Upper lobe of left lung (tissue), 6 donors: ENCODE measurements around the gene ABL1. TPM values are rescaled to one million over a fixed set of nuclear protein-coding genes. Genes with fewer than 3 reads are reported as not detected.
A peak's percentile ranks its signal among the peaks of the same experiment; 100 is the strongest.

Source experiments
- ATAC-seq, 2 donors: fragments of 200-7000 bp; cut with Tn5 transposase; one replicate each; pipeline ENCODE4 v1.9.1; 2022; ENCODE audit warnings: mild to moderate bottlenecking in 2 of 2, moderate library complexity in 2 of 2; ENCODE audit not compliant: low FRiP score in 2 of 2
- DNase-seq, 2 donors: peaks; one replicate each; pipeline ENCODE4 v3.0.0-alpha.2; 2019 to 2020
- H3K27ac ChIP-seq, 4 donors: fragments of 200-600 bp; sonication (generic); one replicate each; pipeline ENCODE4 v1.5.1; 2016 to 2019
- H3K27me3 ChIP-seq, 4 donors: fragments of 200-600 bp; sonication (generic); one replicate each; pipeline ENCODE4 v1.5.1; 2017 to 2019
- H3K36me3 ChIP-seq, 4 donors: fragments of 200-600 bp; sonication (generic); one replicate each; pipeline ENCODE4 v1.5.1; 2016 to 2019
- H3K4me1 ChIP-seq, 4 donors: fragments of 200-600 bp; sonication (generic); one replicate each; pipeline ENCODE4 v1.5.1; 2018 to 2019
- H3K4me3 ChIP-seq, 4 donors: fragments of 200-600 bp; sonication (generic); one replicate each; pipeline ENCODE4 v1.5.1; 2017 to 2019; ENCODE audit warnings: mild to moderate bottlenecking in 2 of 4, moderate library complexity in 1 of 4
- H3K9me3 ChIP-seq, 4 donors: fragments of 200-600 bp; sonication (generic); one replicate each; pipeline ENCODE4 v1.5.1; 2018 to 2019
- EP300 ChIP-seq, 4 donors: sonication (generic); formaldehyde crosslinking; IDR thresholded peaks; one replicate each; pipeline ENCODE4 v1.5.1; 2017; ENCODE audit warnings: antibody characterized with exemption in 4 of 4, control low read depth in 2 of 4
- POLR2A ChIP-seq, 4 donors: fragments of 450-650 bp; IDR thresholded peaks; one replicate each; pipeline ENCODE4 v1.5.1; 2016 to 2017; ENCODE audit warnings: antibody characterized with exemption in 4 of 4, mild to moderate bottlenecking in 2 of 4
- POLR2AphosphoS5 ChIP-seq, 2 donors: sonication (generic); formaldehyde crosslinking; IDR thresholded peaks; one replicate each; pipeline ENCODE4 v1.5.1; 2017; ENCODE audit warnings: antibody characterized with exemption in 2 of 2
- WGBS, 2 donors: methylation state at CpG; one replicate each; pipeline ENCODE4 v1.1.5; 2017 to 2018; 5-methylcytosine and 5-hydroxymethylcytosine counted together
- total RNA-seq, 6 donors: library from RNA; depleted of rRNA in 4 of 6; stranded (reverse); fragments of >200 nt in 4 of 6; gene quantifications; one replicate each; pipeline versions ENCODE4 v1.1.0 to v1.2.1, GENCODE V29; 2016 to 2021
- TF ChIP-seq, protein P1 (sequence below), 6 experiments: fragments of 450-650 bp in 4 of 6; fragments of 200-600 bp in 2 of 6; sonication (generic) in 2 of 6; IDR thresholded peaks; one replicate each; pipeline ENCODE4 v1.5.1; 2016 to 2019; ENCODE audit warnings: antibody characterized with exemption in 6 of 6
- donor health status: DM: no; HTN: no; CAD: no; lungs with moderate emphysema.
- donor health status: DM: no; HTN: yes; CAD: no; lungs with severe emphysema.

ABL1 gene
- total RNA-seq, 6 donors from 2014 or later = 39.8 to 56.5 (median 47.0) TPM

DNA sequence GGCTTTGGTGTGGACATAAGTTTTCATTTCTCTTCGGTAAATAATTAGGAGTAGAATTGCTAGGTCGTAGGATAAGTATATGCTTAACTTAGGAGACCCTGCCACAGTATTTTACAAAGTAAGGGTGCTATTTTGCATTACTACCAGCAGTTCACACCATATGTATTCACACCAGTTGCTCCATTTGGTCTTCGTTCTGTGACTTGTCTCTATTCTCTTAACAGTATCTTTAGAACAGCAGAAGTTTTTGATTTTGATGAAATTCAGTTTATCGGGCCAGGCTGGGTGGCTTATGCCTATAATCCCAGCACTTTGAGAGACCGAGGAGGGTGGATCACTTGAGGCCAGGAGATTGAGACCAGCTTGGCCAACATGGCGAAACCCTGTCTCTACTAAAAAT lies 17.1 kb upstream of the ABL1 start:
- ATAC-seq (no peak), DNase-seq (no peak)
- Histone ChIP-seq H3K9me3 (peaks cover 0 to 4% (median 0%) of the 10 kb centered on the region in 4 donors), H3K4me1 (no peaks in the 10 kb centered on the region), H3K27ac (no peak overlapping the region), H3K27me3 (no peaks in the 10 kb centered on the region), H3K36me3 (no peaks in the 10 kb centered on the region), H3K4me3 (no peak overlapping the region)
- TF ChIP-seq, protein P1, sequence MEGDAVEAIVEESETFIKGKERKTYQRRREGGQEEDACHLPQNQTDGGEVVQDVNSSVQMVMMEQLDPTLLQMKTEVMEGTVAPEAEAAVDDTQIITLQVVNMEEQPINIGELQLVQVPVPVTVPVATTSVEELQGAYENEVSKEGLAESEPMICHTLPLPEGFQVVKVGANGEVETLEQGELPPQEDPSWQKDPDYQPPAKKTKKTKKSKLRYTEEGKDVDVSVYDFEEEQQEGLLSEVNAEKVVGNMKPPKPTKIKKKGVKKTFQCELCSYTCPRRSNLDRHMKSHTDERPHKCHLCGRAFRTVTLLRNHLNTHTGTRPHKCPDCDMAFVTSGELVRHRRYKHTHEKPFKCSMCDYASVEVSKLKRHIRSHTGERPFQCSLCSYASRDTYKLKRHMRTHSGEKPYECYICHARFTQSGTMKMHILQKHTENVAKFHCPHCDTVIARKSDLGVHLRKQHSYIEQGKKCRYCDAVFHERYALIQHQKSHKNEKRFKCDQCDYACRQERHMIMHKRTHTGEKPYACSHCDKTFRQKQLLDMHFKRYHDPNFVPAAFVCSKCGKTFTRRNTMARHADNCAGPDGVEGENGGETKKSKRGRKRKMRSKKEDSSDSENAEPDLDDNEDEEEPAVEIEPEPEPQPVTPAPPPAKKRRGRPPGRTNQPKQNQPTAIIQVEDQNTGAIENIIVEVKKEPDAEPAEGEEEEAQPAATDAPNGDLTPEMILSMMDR (IDR thresholded peaks at IDR 0.05) = no peak
- TF ChIP-seq EP300 (IDR thresholded peaks at IDR 0.05) = no peak
- no peak for TF ChIP-seq POLR2AphosphoS5 (IDR thresholded peaks at IDR 0.05)
- TF ChIP-seq POLR2A (IDR thresholded peaks at IDR 0.05) = no peak
- WGBS, 2 donors = 98% methylated on average over 6 of the region's 6 CpGs

DNA sequence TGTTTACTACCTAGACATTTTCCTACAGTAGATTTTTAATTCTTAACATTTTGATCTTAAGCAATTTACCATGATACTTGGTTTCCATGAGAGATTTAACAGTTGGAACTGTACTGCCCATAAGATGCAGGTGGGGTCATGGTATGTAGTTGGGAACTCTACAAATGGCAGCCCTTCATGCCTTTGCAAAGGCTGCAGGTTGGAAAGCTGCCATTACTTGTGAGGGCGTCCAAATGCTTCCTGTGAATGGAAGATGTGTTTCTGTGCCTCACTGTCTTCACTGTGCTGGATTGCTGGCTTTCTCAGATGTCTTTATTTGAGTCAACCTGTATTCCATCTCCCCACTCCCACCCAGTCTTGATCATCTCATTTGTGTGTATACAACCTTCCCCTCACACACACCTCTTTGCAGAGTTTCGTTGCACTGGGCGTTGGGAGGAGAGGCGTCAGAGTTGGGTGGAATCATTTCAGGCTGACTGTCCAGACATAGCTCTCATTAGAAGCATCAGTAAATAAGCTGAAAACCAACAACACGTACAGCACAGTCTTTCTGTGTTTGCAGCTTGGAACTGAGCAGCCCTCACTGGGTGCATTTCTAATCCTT lies 14.8 kb upstream of the ABL1 start:
- 79 to 86% methylated on average over 5 of the region's 5 CpGs for WGBS, 2 donors
- Histone ChIP-seq H3K9me3 (peaks cover 0 to 4% (median 0%) of the 10 kb centered on the region in 4 donors), H3K27me3 (no peaks in the 10 kb centered on the region), H3K4me1 (peaks cover 0 to 13% (median 8%) of the 10 kb centered on the region in 4 donors), H3K36me3 (no peaks in the 10 kb centered on the region), H3K27ac (no peak overlapping the region), H3K4me3 (no peak overlapping the region)
- no peak for ATAC-seq
- DNase-seq = no peak
- TF ChIP-seq POLR2AphosphoS5 (IDR thresholded peaks at IDR 0.05) = no peak

DNA sequence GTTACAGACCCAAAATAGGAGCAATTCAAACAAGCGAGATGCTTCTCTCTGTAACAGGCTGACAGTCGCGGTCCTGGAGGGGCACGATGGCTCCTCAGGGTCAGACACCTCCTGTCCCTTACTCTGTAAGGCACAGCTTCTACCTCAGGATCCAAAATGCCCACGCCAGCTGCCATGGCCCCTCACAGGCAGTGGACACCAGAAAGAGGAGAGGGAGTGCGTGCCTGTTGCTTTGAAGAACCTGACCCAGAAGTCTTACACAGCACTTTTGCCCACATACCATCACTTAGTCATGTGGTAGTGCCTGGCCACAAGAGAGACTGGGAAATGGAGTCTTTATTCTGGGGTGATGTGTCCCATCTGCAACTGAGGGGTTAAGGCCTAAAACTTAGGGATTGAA lies 11.6 kb upstream of the ABL1 start:
- no peak overlapping the region for H3K4me3 ChIP-seq
- no peaks in the 10 kb centered on the region for H3K27me3 ChIP-seq
- TF ChIP-seq, protein P1 (IDR thresholded peaks at IDR 0.05) = no peak
- TF ChIP-seq EP300 (IDR thresholded peaks at IDR 0.05) (no peak), POLR2AphosphoS5 (IDR thresholded peaks at IDR 0.05) (no peak), POLR2A (IDR thresholded peaks at IDR 0.05) (no peak)
- H3K36me3 ChIP-seq = no peaks in the 10 kb centered on the region
- no peaks in the 10 kb centered on the region for H3K9me3 ChIP-seq
- H3K27ac ChIP-seq = no peak overlapping the region
- ATAC-seq (no peak), DNase-seq (no peak)
- WGBS, 2 donors = 88 to 92% methylated on average over 6 of the region's 6 CpGs
- peaks cover 3 to 20% (median 9%) of the 10 kb centered on the region in 4 donors for H3K4me1 ChIP-seq

DNA sequence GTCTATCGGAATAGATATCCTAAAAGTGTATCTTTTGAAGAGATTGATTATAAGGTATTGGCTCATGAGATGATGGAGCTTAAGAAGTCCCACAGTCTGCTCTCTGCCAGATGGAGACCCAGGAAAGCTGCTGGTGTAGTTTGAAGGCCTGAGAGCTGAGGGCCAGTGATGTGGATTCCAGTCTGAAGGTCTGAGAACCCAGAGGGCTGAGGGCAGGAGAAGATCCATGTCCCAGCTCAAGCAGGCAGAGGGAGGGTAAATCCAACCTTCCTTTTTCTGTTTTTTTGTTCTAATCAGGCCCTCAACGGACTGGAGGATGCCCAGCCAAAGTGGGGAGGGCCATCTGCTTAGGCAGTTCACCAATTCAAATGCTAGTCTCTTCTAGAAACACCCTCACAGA lies 11.0 kb upstream of the ABL1 start:
- H3K9me3 ChIP-seq = no peaks in the 10 kb centered on the region
- TF ChIP-seq EP300 (IDR thresholded peaks at IDR 0.05) = no peak
- H3K27ac ChIP-seq = peak overlapping the region in 2 of 4 donors; percentile 47 to 62
- no peaks in the 10 kb centered on the region for H3K36me3 ChIP-seq
- no peak for ATAC-seq
- H3K4me3 ChIP-seq = no peak overlapping the region
- peaks cover 3 to 20% (median 9%) of the 10 kb centered on the region in 4 donors for H3K4me1 ChIP-seq
- DNase-seq = no peak
- WGBS, 2 donors = 53 to 55% methylated on average over 2 of the region's 2 CpGs
- no peaks in the 10 kb centered on the region for H3K27me3 ChIP-seq

DNA sequence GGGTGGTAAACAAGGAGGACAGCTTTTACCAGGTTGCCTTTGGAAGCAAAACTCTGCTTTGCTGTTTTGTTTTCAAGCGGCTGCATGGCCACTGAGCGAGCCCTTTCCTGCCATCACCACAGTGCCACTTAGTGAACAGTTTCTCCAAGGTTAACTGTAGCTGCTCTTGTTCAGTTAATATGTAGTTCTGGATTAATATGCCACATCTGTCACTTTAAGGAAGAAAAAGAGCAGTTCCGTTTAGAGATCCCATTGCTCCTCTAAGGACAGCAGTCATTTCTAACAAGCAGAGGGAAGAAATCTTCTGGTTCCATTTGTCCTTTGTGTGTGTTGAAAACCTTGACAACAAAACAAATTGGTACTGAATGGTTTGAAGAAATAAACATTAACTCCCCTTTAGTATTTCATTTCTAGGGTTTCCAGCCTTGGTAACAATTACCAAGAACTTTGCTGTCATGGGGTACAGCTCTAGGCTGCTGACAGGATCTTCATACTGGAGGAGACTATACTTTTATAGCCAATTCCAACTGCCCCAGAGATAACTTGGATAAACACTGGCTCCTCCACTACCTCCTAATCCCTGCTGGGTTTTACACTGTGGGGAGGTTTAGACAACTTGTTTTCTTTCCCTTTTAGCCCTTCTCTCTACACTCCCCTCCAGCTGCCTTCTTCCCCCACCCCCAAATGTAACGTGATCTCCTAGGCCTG lies 10.3 kb upstream of the ABL1 start:
- H3K27me3 ChIP-seq = no peaks in the 10 kb centered on the region
- no peak overlapping the region for H3K4me3 ChIP-seq
- 40 to 47% methylated on average over 4 of the region's 4 CpGs for WGBS, 2 donors
- H3K4me1 ChIP-seq = peaks cover 3 to 20% (median 9%) of the 10 kb centered on the region in 4 donors
- TF ChIP-seq POLR2AphosphoS5 (IDR thresholded peaks at IDR 0.05) = no peak
- TF ChIP-seq, protein P1 (IDR thresholded peaks at IDR 0.05) = no peak
- TF ChIP-seq EP300 (IDR thresholded peaks at IDR 0.05) = no peak
- TF ChIP-seq POLR2A (IDR thresholded peaks at IDR 0.05) = no peak
- H3K36me3 ChIP-seq = no peaks in the 10 kb centered on the region
- peak in 1 of 2 donors; percentile 86 for ATAC-seq
- H3K27ac ChIP-seq = peak overlapping the region; percentile 1 to 62 (median 37)
- no peak for DNase-seq
- no peaks in the 10 kb centered on the region for H3K9me3 ChIP-seq

DNA sequence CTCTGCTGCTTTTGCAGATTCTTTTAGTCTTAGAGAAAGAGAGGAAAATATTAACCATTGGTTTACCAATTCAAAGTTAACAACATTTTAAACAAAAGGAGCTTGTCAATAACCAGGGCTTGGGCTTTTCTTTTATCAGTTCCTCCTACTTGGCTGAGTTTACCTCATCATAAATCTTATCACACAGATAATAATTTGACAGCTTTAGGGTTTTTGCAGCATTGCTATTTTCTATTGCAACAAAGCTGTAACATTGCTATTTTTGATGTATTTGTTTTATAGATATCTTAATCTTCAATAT lies 9.8 kb upstream of the ABL1 start:
- no peak overlapping the region for H3K4me3 ChIP-seq
- H3K4me1 ChIP-seq = peaks cover 3 to 20% (median 9%) of the 10 kb centered on the region in 4 donors
- ATAC-seq (no peak), DNase-seq (no peak)
- H3K27me3 ChIP-seq = no peaks in the 10 kb centered on the region
- H3K27ac ChIP-seq = peak overlapping the region in 3 of 4 donors; percentile 1 to 62 (median 47)
- no peaks in the 10 kb centered on the region for H3K36me3 ChIP-seq
- no peaks in the 10 kb centered on the region for H3K9me3 ChIP-seq
- TF ChIP-seq POLR2A (IDR thresholded peaks at IDR 0.05) (no peak), POLR2AphosphoS5 (IDR thresholded peaks at IDR 0.05) (no peak), EP300 (IDR thresholded peaks at IDR 0.05) (no peak)
- TF ChIP-seq, protein P1 (IDR thresholded peaks at IDR 0.05) = no peak
